Smooth muscle cell (in vitro differentiated cells): Measurements from ENCODE around the gene NCF2. TPM values are rescaled to one million over a fixed set of nuclear protein-coding genes. Genes with fewer than 3 reads are reported as not detected.

Experiments
- DNase-seq: peaks from one replicate; lab custom pipeline; 2025; ENCODE audit not compliant: unreplicated experiment; lab: John Stamatoyannopoulos, UW
- H2AFZ ChIP-seq: fragments of 200-600 bp; sonication (generic); 2 replicates; pipeline ENCODE4 v1.6.0; 2016; ENCODE audit warnings: antibody characterized with exemption, low read depth, mild to moderate bottlenecking
- H3F3A ChIP-seq: fragments of 200-600 bp; sonication (generic); 2 replicates; pipeline ENCODE4 v1.6.0; 2017; ENCODE audit warnings: antibody characterized with exemption, low read depth
- H3K27ac ChIP-seq: fragments of 200-600 bp; sonication (generic); 2 replicates; pipeline ENCODE4 v1.5.1; 2016; ENCODE audit warnings: low read depth, mild to moderate bottlenecking
- H3K27me3 ChIP-seq: fragments of 200-600 bp; sonication (generic); 2 replicates; pipeline ENCODE4 v1.6.1; 2016; ENCODE audit warnings: low read depth, mild to moderate bottlenecking
- H3K36me3 ChIP-seq: fragments of 200-600 bp; sonication (generic); 2 replicates; pipeline ENCODE4 v1.5.1; 2016; ENCODE audit warnings: low read depth
- H3K4me1 ChIP-seq: fragments of 200-600 bp; sonication (generic); 2 replicates; pipeline ENCODE4 v1.5.1; 2016; ENCODE audit warnings: low read depth
- H3K4me2 ChIP-seq: fragments of 200-600 bp; sonication (generic); 2 replicates; pipeline ENCODE4 v1.6.0; 2016; ENCODE audit warnings: mild to moderate bottlenecking
- H3K4me3 ChIP-seq: fragments of 200-600 bp; sonication (generic); 2 replicates; pipeline ENCODE4 v1.5.1; 2016; ENCODE audit warnings: mild to moderate bottlenecking
- H3K79me2 ChIP-seq: fragments of 200-600 bp; sonication (generic); 2 replicates; pipeline ENCODE4 v1.6.0; 2016; ENCODE audit warnings: low read depth, mild to moderate bottlenecking
- H3K9ac ChIP-seq: fragments of 200-600 bp; sonication (generic); 2 replicates; pipeline ENCODE4 v1.6.0; 2016; ENCODE audit warnings: low read depth
- H3K9me3 ChIP-seq: fragments of 200-600 bp; sonication (generic); replicated peaks from 2 replicates; pipeline ENCODE4 v1.5.1; 2016; ENCODE audit warnings: low read depth
- H4K20me1 ChIP-seq: fragments of 200-600 bp; sonication (generic); 2 replicates; pipeline ENCODE4 v1.6.0; 2016; ENCODE audit warnings: low read depth
- CTCF ChIP-seq: fragments of 200-600 bp; sonication (generic); IDR thresholded peaks from 2 replicates; pipeline ENCODE4 v1.5.1; 2017; ENCODE audit warnings: borderline replicate concordance, mild to moderate bottlenecking, antibody characterized with exemption; ENCODE audit not compliant: insufficient read depth, poor library complexity, severe bottlenecking
- WGBS: methylation state at CpG from one replicate; pipeline ENCODE4 v1.1.7; 2016; ENCODE audit warnings: low lambda C conversion rate; 5-methylcytosine and 5-hydroxymethylcytosine counted together
- polyA plus RNA-seq: library from polyadenylated mRNA; unstranded; fragments of >200 nt; fragmentation: Nextera tagmentation; extraction: Ambion mirVana; gene quantifications from 2 replicates; pipeline ENCODE4 v1.2.1, GENCODE V29; 2016
- total RNA-seq: library from RNA; depleted of rRNA; stranded (reverse); fragments of >200 nt; gene quantifications from 2 replicates; pipeline ENCODE4 v1.2.3, GENCODE V29; 2014

Gene NCF2
- total and polyA plus RNA-seq, 2 experiments from 2014 or later: 0.65 to 1.7 TPM

GRCh38 chr1:183533617-183534174, 56.6 kb downstream of the NCF2 start:
- H3K27ac ChIP-seq: no peak overlapping the region
- H2AFZ ChIP-seq: no peak overlapping the region
- H4K20me1 ChIP-seq: no peaks in the 10 kb centered on the region
- H3K4me1 ChIP-seq: no peaks in the 10 kb centered on the region
- no peak overlapping the region for H3K4me2 ChIP-seq
- H3K9ac ChIP-seq: no peak overlapping the region
- DNase-seq: no peak
- H3K4me3 ChIP-seq: no peak overlapping the region
- WGBS: 96% methylated on average over 3 of the region's 3 CpGs
- no peaks in the 10 kb centered on the region for H3F3A ChIP-seq
- TF ChIP-seq CTCF: no peak
- H3K9me3 ChIP-seq: no peaks in the 10 kb centered on the region
- H3K36me3 ChIP-seq: peaks cover 37% of the 10 kb centered on the region
- no peaks in the 10 kb centered on the region for H3K79me2 ChIP-seq
- H3K27me3 ChIP-seq: no peaks in the 10 kb centered on the region

- Histone ChIP-seq H3K27me3 (no peaks in the 10 kb centered on the region), H3K36me3 (peaks cover 12% of the 10 kb centered on the region)
These were observed 61.7 kb downstream of the NCF2 start for GRCh38 chr1:183528577-183528976.

GRCh38 chr1:183522104-183522503, 68.2 kb downstream of the NCF2 start:
- Histone ChIP-seq H3F3A (no peaks in the 10 kb centered on the region), H2AFZ (no peak overlapping the region), H3K27me3 (no peaks in the 10 kb centered on the region), H4K20me1 (no peaks in the 10 kb centered on the region), H3K4me3 (no peak overlapping the region), H3K4me2 (no peak overlapping the region), H3K9me3 (no peaks in the 10 kb centered on the region), H3K36me3 (peaks cover 8% of the 10 kb centered on the region), H3K79me2 (no peaks in the 10 kb centered on the region), H3K4me1 (no peaks in the 10 kb centered on the region), H3K9ac (no peak overlapping the region), H3K27ac (no peak overlapping the region)
- no peak for DNase-seq
- WGBS: 100% methylated on average over 1 of the region's 1 CpG
- TF ChIP-seq CTCF: no peak

More at GRCh38 chr1:183528577-183528976, 61.7 kb downstream of the NCF2 start:
- Histone ChIP-seq H3K4me2 (no peak overlapping the region), H3K4me3 (no peak overlapping the region), H4K20me1 (peaks cover 3% of the 10 kb centered on the region), H3K9me3 (no peaks in the 10 kb centered on the region), H3F3A (no peaks in the 10 kb centered on the region), H3K79me2 (no peaks in the 10 kb centered on the region), H3K9ac (no peak overlapping the region), H3K27ac (no peak overlapping the region), H3K4me1 (no peaks in the 10 kb centered on the region), H2AFZ (no peak overlapping the region)
- no peak for TF ChIP-seq CTCF
- WGBS: 99% methylated on average over 3 of the region's 3 CpGs
- DNase-seq: no peak

GRCh38 chr1:183520379-183520778, 69.9 kb downstream of the NCF2 start:
- Histone ChIP-seq H3F3A (no peaks in the 10 kb centered on the region), H2AFZ (no peak overlapping the region), H4K20me1 (peaks cover 8% of the 10 kb centered on the region), H3K79me2 (no peaks in the 10 kb centered on the region), H3K9me3 (no peaks in the 10 kb centered on the region), H3K4me2 (no peak overlapping the region), H3K4me3 (no peak overlapping the region), H3K9ac (no peak overlapping the region), H3K36me3 (peaks cover 8% of the 10 kb centered on the region), H3K27ac (no peak overlapping the region), H3K4me1 (peaks cover 5% of the 10 kb centered on the region), H3K27me3 (no peaks in the 10 kb centered on the region)
- TF ChIP-seq CTCF: no peak
- DNase-seq: no peak
- 90% methylated on average over 1 of the region's 1 CpG for WGBS
